Stimulated activated CD8-positive, alpha-beta memory T cell treated with anti-CD3 and anti-CD28 coated beads, Interleukin-7, amount 100 ng/mL, for 24 hours (primary cell): ENCODE measurements around the gene PHF13.

ENCODE experiments used
- DNase-seq: peaks from one replicate; pipeline ENCODE4 v3.0.0-alpha.2; 2020; ENCODE audit warnings: low read depth

The PHF13 gene

GRCh38 chr1:6601923-6602668 is 11.4 kb upstream of the PHF13 start:
- DNase-seq: no peak

GRCh38 chr1:6602669-6603237 is 10.8 kb upstream of the PHF13 start, which contains the start of gene KLHL21:
Gene KLHL21 (minus strand): TSS chr1:6602869. CDS start chr1:6602817, 52 bp downstream.
- DNase-seq: peak; percentile 68

- no peak for DNase-seq
Measured at GRCh38 chr1:6603238-6603914, 10.2 kb upstream of the PHF13 start.

GRCh38 chr1:6603915-6604558 is 9.5 kb upstream of the PHF13 start:
- DNase-seq: no peak

- no peak for DNase-seq
Measured at GRCh38 chr1:6612641-6613360, 730 bp upstream of the PHF13 start.

- DNase-seq: no peak
Measured at GRCh38 chr1:6614019-6614928, 743 bp downstream of the PHF13 start.

- DNase-seq: no peak
Measured at GRCh38 chr1:6614929-6615785, 1.6 kb downstream of the PHF13 start.

- no peak for DNase-seq
Measured at GRCh38 chr1:6619045-6619444, 5.5 kb downstream of the PHF13 start.

GRCh38 chr1:6621429-6622391 is 8.2 kb downstream of the PHF13 start:
- DNase-seq: no peak

GRCh38 chr1:6622396-6623152 is 9.0 kb downstream of the PHF13 start:
- DNase-seq: no peak

- no peak for DNase-seq
Measured at GRCh38 chr1:6623269-6623965, 9.9 kb downstream of the PHF13 start.

- peak; percentile 73 for DNase-seq
Measured at GRCh38 chr1:6624710-6625583, 11.4 kb downstream of the PHF13 start, which contains the start of gene THAP3. Gene THAP3 (plus strand): TSS chr1:6624868. CDS start chr1:6625219, 351 bp downstream.

GRCh38 chr1:6625584-6626149 is 12.1 kb downstream of the PHF13 start:
- DNase-seq: no peak

GRCh38 chr1:6627031-6627430 is 13.5 kb downstream of the PHF13 start:
- no peak for DNase-seq

- no peak for DNase-seq
Measured at GRCh38 chr1:6627841-6628545, 14.5 kb downstream of the PHF13 start.
